ENCODE measurements around the gene ICAM5.

ICAM5 gene

GRCh38 chr19:10292206-10292788 is 2.5 kb downstream of the ICAM5 start:
- peak; percentile 30 for DNase-seq

- no peak for DNase-seq
Observed at GRCh38 chr19:10292789-10293636, 3.3 kb downstream of the ICAM5 start.

- no peak for DNase-seq
Observed at GRCh38 chr19:10293637-10294367, 4.0 kb downstream of the ICAM5 start.

GRCh38 chr19:10294368-10294697 is 4.6 kb downstream of the ICAM5 start:
- DNase-seq, result no peak

GRCh38 chr19:10295305-10295846 is 5.6 kb downstream of the ICAM5 start:
- DNase-seq, result no peak

GRCh38 chr19:10295847-10296591 is 6.3 kb downstream of the ICAM5 start:
- DNase-seq, result no peak

- DNase-seq, result no peak
Observed at GRCh38 chr19:10299545-10300458, 10.1 kb downstream of the ICAM5 start.

GRCh38 chr19:10305139-10305806 is 15.5 kb downstream of the ICAM5 start:
- DNase-seq, result no peak

- DNase-seq, result no peak
Observed at GRCh38 chr19:10306327-10306726, 16.6 kb downstream of the ICAM5 start.

GRCh38 chr19:10309423-10309822 is 19.7 kb downstream of the ICAM5 start, which contains the start of gene ZGLP1:
ZGLP1 (minus strand) TSS chr19:10309815.
- DNase-seq, result no peak

- DNase-seq, result peak; percentile 56
Observed at GRCh38 chr19:10315335-10316214, 25.8 kb downstream of the ICAM5 start, which contains the start of gene FDX2. FDX2 (minus strand) TSS chr19:10316015; CDS start chr19:10315996, 19 bp downstream.

- no peak for DNase-seq
Observed at GRCh38 chr19:10316229-10317044, 26.7 kb downstream of the ICAM5 start.

GRCh38 chr19:10317045-10317856 is 27.5 kb downstream of the ICAM5 start:
- no peak for DNase-seq

- no peak for DNase-seq
Observed at GRCh38 chr19:10317857-10318462, 28.2 kb downstream of the ICAM5 start.

GRCh38 chr19:10318807-10319682 is 29.3 kb downstream of the ICAM5 start:
- DNase-seq, result no peak

- DNase-seq, result no peak
Observed at GRCh38 chr19:10320602-10321416, 31.1 kb downstream of the ICAM5 start.
